HCT116 (cell line): ENCODE data around the gene PQBP1. TPM values are rescaled to one million over a fixed set of nuclear protein-coding genes. Genes with fewer than 3 reads are reported as not detected.

Experiments
- ATAC-seq: fragments of 200-7000 bp; cut with Tn5 transposase; 2 replicates; pipeline ENCODE4 v1.9.1; 2020; ENCODE audit warnings: mild to moderate bottlenecking, moderate library complexity
- BruUV-seq: library from RNA; stranded (reverse); fragments of 400-500 nt; replicated peaks from 2 replicates; lab custom pipeline; 2021; lab: Mats Ljungman, UMichigan
- CTCF ChIA-PET: fragments of 300-600 bp; sonication (Branson Sonifier 250); formaldehyde crosslinking; loops from one replicate; lab custom pipeline; 2021; ENCODE audit warnings: antibody characterized with exemption; lab: Charles Lee
- POLR2A ChIA-PET: fragments of 300-600, 350-600 bp; sonication (Branson Sonifier 250); formaldehyde crosslinking; loops from one replicate; lab custom pipeline; 2021; ENCODE audit warnings: antibody characterized with exemption; lab: Charles Lee
- RAD21 ChIA-PET, 2 experiments: fragments of 300-600 bp; sonication (Branson Sonifier 250); formaldehyde crosslinking; loops; one replicate each; lab custom pipeline; 2023; ENCODE audit warnings: low total read pairs in 2 of 2; ENCODE audit not compliant: uncharacterized antibody in 2 of 2, unreplicated experiment in 2 of 2, low non-redundant PET in 1 of 2; lab: Charles Lee
- DNase-seq: peaks from one replicate; pipeline ENCODE4 v3.0.0-alpha.2; 2010; ENCODE audit warnings: low read depth, low spot score
- H2AFZ ChIP-seq: fragments of 200-600 bp; shearing (Covaris generic), sonication (generic); 2 replicates; pipeline ENCODE4 v1.6.1; 2017; ENCODE audit warnings: low read depth, mixed run types, mixed read lengths, antibody characterized with exemption, low read length; ENCODE audit not compliant: poor library complexity, severe bottlenecking
- H3K27ac ChIP-seq: 2 replicates; pipeline ENCODE4 v1.5.1; 2012; ENCODE audit warnings: low read depth, low read length
- H3K27me3 ChIP-seq: fragments of 200-600 bp; sonication (generic); 2 replicates; pipeline ENCODE4 v1.6.1; 2016; ENCODE audit warnings: mixed run types, low read length, mixed read lengths; ENCODE audit not compliant: insufficient read depth
- H3K36me3 ChIP-seq, 2 experiments: fragments of 200-500 bp in 1 of 2; fragments of 200-600 bp in 1 of 2; sonication (Bioruptor generic) in 1 of 2; sonication (generic) in 1 of 2; 2 replicates each; pipeline versions ENCODE4 v1.5.1 to v1.6.1; 2014 to 2016; ENCODE audit warnings: low read length in 2 of 2, inconsistent platforms in 1 of 2, mixed read lengths in 1 of 2, mixed run types in 1 of 2; ENCODE audit not compliant: insufficient read depth in 2 of 2, control insufficient read depth in 1 of 2
- H3K4me1 ChIP-seq, 2 experiments: fragments of 200-600 bp in 1 of 2; sonication (generic) in 1 of 2; 2 replicates each; pipeline versions ENCODE4 v1.5.1 to v1.6.1; 2012 to 2017; ENCODE audit warnings: low read length in 2 of 2, inconsistent platforms in 1 of 2, mild to moderate bottlenecking in 1 of 2, mixed read lengths in 1 of 2, mixed run types in 1 of 2, moderate library complexity in 1 of 2; ENCODE audit not compliant: insufficient read depth in 2 of 2, control insufficient read depth in 1 of 2
- H3K4me2 ChIP-seq: fragments of 200-600 bp; sonication (generic); 2 replicates; pipeline ENCODE4 v1.6.1; 2017; ENCODE audit warnings: mixed run types, low read length, mixed read lengths
- H3K4me3 ChIP-seq, 2 experiments: fragments of 200-600 bp in 1 of 2; sonication (generic) in 1 of 2; replicated peaks in 1 of 2; 2 replicates each; pipeline ENCODE4 v1.5.1; 2011 to 2016; ENCODE audit warnings: low read length in 2 of 2, control low read depth in 1 of 2, low read depth in 1 of 2, mild to moderate bottlenecking in 1 of 2, mixed read lengths in 1 of 2, mixed run types in 1 of 2
- H3K79me2 ChIP-seq: fragments of 200-600 bp; sonication (generic); 2 replicates; pipeline ENCODE4 v1.6.1; 2017; ENCODE audit warnings: mild to moderate bottlenecking, mixed run types, low read length, moderate library complexity, mixed read lengths; ENCODE audit not compliant: insufficient read depth
- H3K9ac ChIP-seq: fragments of 200-600 bp; sonication (generic); 2 replicates; pipeline ENCODE4 v1.6.1; 2016; ENCODE audit warnings: low read length, mixed read lengths
- H3K9me2 ChIP-seq: fragments of 200-600 bp; sonication (generic), shearing (Covaris generic); 2 replicates; pipeline ENCODE4 v1.6.1; 2017; ENCODE audit warnings: mixed run types, mild to moderate bottlenecking, moderate library complexity; ENCODE audit not compliant: insufficient read depth
- H3K9me3 ChIP-seq, 2 experiments: fragments of 200-500 bp in 1 of 2; fragments of 200-600 bp in 1 of 2; sonication (Bioruptor generic) in 1 of 2; sonication (generic) in 1 of 2; 2 replicates each; pipeline ENCODE4 v1.6.1; 2014 to 2017; ENCODE audit warnings: low read length in 2 of 2, mixed read lengths in 2 of 2, inconsistent platforms in 1 of 2, low read depth in 1 of 2, mild to moderate bottlenecking in 1 of 2, mixed run types in 1 of 2, moderate library complexity in 1 of 2; ENCODE audit not compliant: control insufficient read depth in 1 of 2, insufficient read depth in 1 of 2
- H4K20me1 ChIP-seq: fragments of 200-600 bp; sonication (generic), shearing (Covaris generic); 2 replicates; pipeline ENCODE4 v1.6.1; 2017; ENCODE audit warnings: mixed run types, mild to moderate bottlenecking, moderate library complexity; ENCODE audit not compliant: insufficient read depth
- ATF3 ChIP-seq: IDR thresholded peaks from 2 replicates; pipeline ENCODE4 v1.6.1; 2012
- CBX3 ChIP-seq: IDR thresholded peaks from 2 replicates; pipeline ENCODE4 v1.6.1; 2012; ENCODE audit warnings: low read depth
- EGR1 ChIP-seq: IDR thresholded peaks from 2 replicates; pipeline ENCODE4 v1.6.1; 2012; ENCODE audit warnings: low read depth
- ELF1 ChIP-seq: IDR thresholded peaks from 2 replicates; pipeline ENCODE4 v1.6.1; 2012; ENCODE audit warnings: low read depth, borderline replicate concordance
- FOSL1 ChIP-seq: IDR thresholded peaks from 2 replicates; pipeline ENCODE4 v1.6.1; 2012; ENCODE audit warnings: low read depth
- RAD21 ChIP-seq: IDR thresholded peaks from 2 replicates; pipeline ENCODE4 v1.6.1; 2012; ENCODE audit warnings: low read depth, mild to moderate bottlenecking
- SRF ChIP-seq: IDR thresholded peaks from 2 replicates; pipeline ENCODE4 v1.6.1; 2012; ENCODE audit warnings: low read depth
- ZBTB33 ChIP-seq: IDR thresholded peaks from 2 replicates; pipeline ENCODE4 v1.6.1; 2011; ENCODE audit warnings: mild to moderate bottlenecking, low read length, moderate library complexity; ENCODE audit not compliant: insufficient replicate concordance; ENCODE audit errors: extremely low read depth
- ZFX ChIP-seq: fragments of 450-650 bp; IDR thresholded peaks from 2 replicates; pipeline ENCODE4 v1.6.1; 2017
- intact Hi-C: fragments of 100-400 bp; cut with micrococcal nuclease; formaldehyde crosslinking; loops from 2 replicates; pipeline ENCODE4 v1.10.0; 2022
- total RNA-seq: library from RNA; stranded (reverse); gene quantifications from one replicate; pipeline ENCODE4 v1.2.1, GENCODE V29; 2021; ENCODE audit not compliant: unreplicated experiment

Gene PQBP1
- total RNA-seq, 1 experiment from 2014 or later: 67.1 TPM

GRCh38 chrX:48920718-48921104 lies 23.0 kb downstream of the PQBP1 start:
- H3K36me3 ChIP-seq: peaks cover 6 to 7% of the 10 kb centered on the region in 2 experiments; a peak in 3 of 4 replicates
- intact Hi-C loops: no loop called here
- H3K27ac ChIP-seq: no peak overlapping the region
- no peak overlapping the region for H3K4me3 ChIP-seq
- H3K4me2 ChIP-seq: no peak overlapping the region
- BruUV-seq: no TSS peak
- DNase-seq (no peak), ATAC-seq (no peak)
- H3K79me2 ChIP-seq: peaks cover 18% of the 10 kb centered on the region
- ChIA-PET POLR2A (no interaction called here), RAD21 (no interaction called here), CTCF (no interaction called here)
- no peak overlapping the region for H3K9ac ChIP-seq
- H2AFZ ChIP-seq: no peak overlapping the region
- no peaks in the 10 kb centered on the region for H3K9me3 ChIP-seq
- no peaks in the 10 kb centered on the region for H3K27me3 ChIP-seq
- no peaks in the 10 kb centered on the region for H4K20me1 ChIP-seq
- H3K4me1 ChIP-seq: peaks cover 5 to 19% of the 10 kb centered on the region in 2 experiments; a peak in 2 of 4 replicates
- no peaks in the 10 kb centered on the region for H3K9me2 ChIP-seq
- TF ChIP-seq RAD21: no peak
- TF ChIP-seq EGR1: no peak
- no peak for TF ChIP-seq ZBTB33
- no peak for TF ChIP-seq CBX3
- TF ChIP-seq ELF1: no peak
- TF ChIP-seq ZFX: no peak
- no peak for TF ChIP-seq SRF
- TF ChIP-seq, all 23 proteins: peak for 0

GRCh38 chrX:48923771-48924170 lies 26.0 kb downstream of the PQBP1 start:
- intact Hi-C loops: no loop called here
- CTCF ChIA-PET: no interaction called here
- H3K4me1 ChIP-seq: peaks cover 3 to 11% of the 10 kb centered on the region in 2 experiments; a peak in 2 of 4 replicates
- H3K36me3 ChIP-seq: peaks cover 0 to 7% of the 10 kb centered on the region in 2 experiments; a peak in 2 of 4 replicates
- H2AFZ ChIP-seq: no peak overlapping the region
- no peaks in the 10 kb centered on the region for H3K27me3 ChIP-seq
- H3K9ac ChIP-seq: no peak overlapping the region
- no peak for TF ChIP-seq SRF
- TF ChIP-seq ATF3: no peak
- TF ChIP-seq RAD21: no peak
- no peak for TF ChIP-seq FOSL1
- H3K9me2 ChIP-seq: no peaks in the 10 kb centered on the region
- no peak overlapping the region for H3K27ac ChIP-seq
- H3K4me2 ChIP-seq: no peak overlapping the region
- ATAC-seq (no peak), DNase-seq (no peak)
- H4K20me1 ChIP-seq: no peaks in the 10 kb centered on the region
- POLR2A ChIA-PET: no interaction called here
- RAD21 ChIA-PET: no interaction called here
- peaks cover 9% of the 10 kb centered on the region; the same call in 1 of the 2 replicates for H3K79me2 ChIP-seq
- no peak overlapping the region for H3K4me3 ChIP-seq
- BruUV-seq: no TSS peak
- H3K9me3 ChIP-seq: no peaks in the 10 kb centered on the region
